GM12891 (cell line): ENCODE measurements around the gene FBP2.

Source experiments
- POLR2A ChIP-seq: IDR thresholded peaks from 2 replicates; pipeline ENCODE4 v1.6.1; 2011; ENCODE audit warnings: low read depth, low read length, control low read depth
- POLR2AphosphoS5 ChIP-seq: IDR thresholded peaks from 2 replicates; pipeline ENCODE4 v1.6.1; 2011; ENCODE audit warnings: low read depth, low read length, control low read depth
- SPI1 ChIP-seq: IDR thresholded peaks from 2 replicates; pipeline ENCODE4 v1.6.1; 2011; ENCODE audit warnings: low read depth, low read length, control low read depth

- TF ChIP-seq POLR2A, result no peak
- no peak for TF ChIP-seq POLR2AphosphoS5
- TF ChIP-seq SPI1, result no peak
These were observed 27.1 kb downstream of the FBP2 start for GRCh38 chr9:94566550-94566949.
